OCI-LY7 (cell line): ENCODE measurements around the gene SLC2A2. TPM values are rescaled to one million over a fixed set of nuclear protein-coding genes. Genes with fewer than 3 reads are reported as not detected.

Experiments
- BruUV-seq: library from RNA; stranded (reverse); fragments of 400-500 nt; replicated peaks from 2 replicates; lab custom pipeline; 2021; lab: Mats Ljungman, UMichigan
- CTCF ChIA-PET: fragments of 300-600 bp; sonication (Branson Sonifier 250); formaldehyde crosslinking; loops from one replicate; lab custom pipeline; 2022; ENCODE audit warnings: antibody characterized with exemption; ENCODE audit not compliant: unreplicated experiment; lab: Charles Lee
- POLR2A ChIA-PET: fragments of 300-600 bp; sonication (Branson Sonifier 250); formaldehyde crosslinking; loops from one replicate; lab custom pipeline; 2022; ENCODE audit warnings: antibody characterized with exemption; lab: Charles Lee
- DNase-seq: peaks from one replicate; pipeline ENCODE4 v3.0.0-alpha.2; 2015; ENCODE audit warnings: low spot score
- H2AFZ ChIP-seq: fragments of 200-600 bp; sonication (generic), shearing (Covaris generic); 2 replicates; pipeline ENCODE4 v1.6.1; 2014; ENCODE audit warnings: mild to moderate bottlenecking, antibody characterized with exemption, low read length, moderate library complexity
- H3K27ac ChIP-seq: fragments of 200-600 bp; sonication (generic); 2 replicates; pipeline ENCODE4 v1.5.1; 2014; ENCODE audit warnings: mixed run types, low read depth, mild to moderate bottlenecking, moderate library complexity, low read length, inconsistent platforms; ENCODE audit not compliant: poor library complexity, severe bottlenecking
- H3K36me3 ChIP-seq: fragments of 200-600 bp; sonication (generic); 2 replicates; pipeline ENCODE4 v1.6.1; 2014; ENCODE audit warnings: mild to moderate bottlenecking, antibody characterized with exemption, low read length, moderate library complexity, mixed read lengths; ENCODE audit not compliant: insufficient read depth
- H3K4me1 ChIP-seq: fragments of 200-600 bp; sonication (generic); 2 replicates; pipeline ENCODE4 v1.5.1; 2014; ENCODE audit warnings: mild to moderate bottlenecking, low read length; ENCODE audit not compliant: insufficient read depth, poor library complexity, severe bottlenecking
- H3K4me2 ChIP-seq: fragments of 200-600 bp; sonication (generic); 2 replicates; pipeline ENCODE4 v1.6.1; 2014; ENCODE audit warnings: mild to moderate bottlenecking, low read length
- H3K4me3 ChIP-seq: fragments of 200-600 bp; sonication (generic); 2 replicates; pipeline ENCODE4 v1.5.1; 2014; ENCODE audit warnings: mild to moderate bottlenecking, low read depth, low read length; ENCODE audit not compliant: poor library complexity, severe bottlenecking
- H3K79me2 ChIP-seq: fragments of 200-600 bp; sonication (generic); 2 replicates; pipeline ENCODE4 v1.6.1; 2016; ENCODE audit warnings: low read depth, mild to moderate bottlenecking, low read length, moderate library complexity, mixed read lengths; ENCODE audit not compliant: insufficient read depth
- H3K9me2 ChIP-seq: fragments of 200-600 bp; sonication (generic); 2 replicates; pipeline ENCODE4 v1.6.1; 2016; ENCODE audit warnings: mild to moderate bottlenecking, low read length, mixed read lengths; ENCODE audit not compliant: insufficient read depth
- H3K9me3 ChIP-seq: fragments of 200-600 bp; sonication (generic); 2 replicates; pipeline ENCODE4 v1.6.1; 2014; ENCODE audit warnings: mild to moderate bottlenecking, mixed run types, low read length, mixed read lengths
- H4K20me1 ChIP-seq: fragments of 200-600 bp; sonication (generic); 2 replicates; pipeline ENCODE4 v1.6.1; 2014; ENCODE audit warnings: mild to moderate bottlenecking, antibody characterized with exemption, low read length, moderate library complexity, mixed read lengths; ENCODE audit not compliant: insufficient read depth
- CTCF ChIP-seq: fragments of 200-600 bp; sonication (generic); conservative IDR thresholded peaks from 2 replicates; pipeline ENCODE4 v1.5.1; 2014; ENCODE audit warnings: mild to moderate bottlenecking, antibody characterized with exemption, low read length, moderate library complexity, mixed read lengths
- EZH2phosphoT487 ChIP-seq: fragments of 200-600 bp; sonication (generic); IDR thresholded peaks from 2 replicates; pipeline ENCODE4 v1.6.1; 2018; ENCODE audit warnings: low read depth, borderline replicate concordance, mild to moderate bottlenecking, mixed run types, antibody characterized with exemption, low read length, moderate library complexity, mixed read lengths
- intact Hi-C: fragments of 100-400 bp; cut with micrococcal nuclease; formaldehyde crosslinking; loops from one replicate; pipeline ENCODE4 v1.10.0; 2022; ENCODE audit not compliant: unreplicated experiment
- total RNA-seq, 2 experiments: library from RNA; depleted of rRNA in 1 of 2; stranded (reverse); fragments of >200 nt in 1 of 2; shearing (Covaris generic) in 1 of 2; gene quantifications; 2 replicates each; pipeline ENCODE4 v1.2.3, GENCODE V29; 2014 to 2022

The SLC2A2 gene
- total RNA-seq, 2 experiments from 2014 or later = not detected

GRCh38 chr3:171038342-171038741, 11.8 kb upstream of the SLC2A2 start:
- Histone ChIP-seq H3K9me2 (no peaks in the 10 kb centered on the region), H3K36me3 (no peaks in the 10 kb centered on the region), H3K9me3 (no peaks in the 10 kb centered on the region), H3K4me3 (no peak overlapping the region), H3K27ac (no peak overlapping the region), H4K20me1 (no peaks in the 10 kb centered on the region), H3K4me1 (no peaks in the 10 kb centered on the region), H3K4me2 (no peak overlapping the region), H2AFZ (no peak overlapping the region), H3K79me2 (no peaks in the 10 kb centered on the region)
- ChIA-PET POLR2A (no interaction called here), CTCF (no interaction called here)
- no peak for TF ChIP-seq EZH2phosphoT487
- intact Hi-C loops = no loop called here
- DNase-seq = no peak
- no TSS peak for BruUV-seq

GRCh38 chr3:171028779-171029232, 2.3 kb upstream of the SLC2A2 start:
- H2AFZ ChIP-seq = no peak overlapping the region
- H3K79me2 ChIP-seq = no peaks in the 10 kb centered on the region
- no peaks in the 10 kb centered on the region for H3K9me3 ChIP-seq
- no TSS peak for BruUV-seq
- CTCF ChIA-PET = no interaction called here
- H3K4me2 ChIP-seq = no peak overlapping the region
- DNase-seq = no peak
- POLR2A ChIA-PET = interaction anchor here (0.7 kb wide), 1 partner anchor 24 kb away, joined by 4 read pairs; no protein-coding TSS in a partner anchor
- no peaks in the 10 kb centered on the region for H4K20me1 ChIP-seq
- H3K9me2 ChIP-seq = no peaks in the 10 kb centered on the region
- no peak overlapping the region for H3K4me3 ChIP-seq
- H3K27ac ChIP-seq = no peak overlapping the region
- no peaks in the 10 kb centered on the region for H3K4me1 ChIP-seq
- intact Hi-C loops = no loop called here
- TF ChIP-seq EZH2phosphoT487 (no peak), CTCF (no peak)
- H3K36me3 ChIP-seq = no peaks in the 10 kb centered on the region

DNA sequence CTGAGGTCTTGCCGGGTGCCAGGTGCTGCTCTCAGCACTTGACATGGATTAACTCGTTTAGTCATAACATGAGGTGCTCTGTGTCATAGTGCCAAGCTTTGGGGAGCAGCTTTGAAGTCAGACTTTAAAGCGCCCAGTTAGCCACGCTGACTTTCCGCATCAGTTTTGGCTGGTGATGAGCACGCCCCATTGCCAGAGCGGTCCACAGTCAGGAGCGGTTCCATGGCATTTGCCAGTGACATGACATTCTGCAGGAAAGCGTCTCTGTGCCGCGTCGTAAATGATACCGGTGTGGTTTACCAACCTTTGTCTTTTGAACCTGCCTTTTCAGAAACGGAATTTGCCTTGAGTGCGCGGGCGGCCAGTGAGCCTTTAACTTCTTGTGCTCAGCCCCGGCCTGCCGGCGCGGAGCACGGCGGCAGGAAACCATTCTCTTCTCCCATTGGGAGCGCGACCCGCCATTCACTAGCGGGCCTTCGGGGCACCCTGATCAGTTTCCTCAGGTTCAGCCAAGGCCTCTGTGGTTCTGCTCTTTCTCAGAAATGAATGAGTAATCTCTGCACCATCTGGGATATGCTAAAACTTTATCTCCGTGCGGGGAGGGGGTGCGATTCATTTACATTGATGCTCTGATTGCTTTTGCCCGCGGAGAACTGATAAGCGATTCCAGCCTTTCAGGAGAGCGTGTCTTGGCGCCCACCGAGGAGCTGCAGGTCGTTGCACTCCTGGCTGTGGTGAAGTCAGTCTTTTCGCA, 1.7 kb upstream of the SLC2A2 start:
- H3K4me3 ChIP-seq = no peak overlapping the region
- CTCF ChIA-PET = no interaction called here
- no peaks in the 10 kb centered on the region for H3K9me3 ChIP-seq
- no peak overlapping the region for H2AFZ ChIP-seq
- no TSS peak for BruUV-seq
- DNase-seq = no peak
- intact Hi-C loops = no loop called here
- H3K27ac ChIP-seq = no peak overlapping the region
- H3K79me2 ChIP-seq = no peaks in the 10 kb centered on the region
- no peaks in the 10 kb centered on the region for H3K4me1 ChIP-seq
- H4K20me1 ChIP-seq = no peaks in the 10 kb centered on the region
- no peaks in the 10 kb centered on the region for H3K9me2 ChIP-seq
- H3K4me2 ChIP-seq = no peak overlapping the region
- POLR2A ChIA-PET = interaction anchor here (0.7 kb wide), 1 partner anchor 23 kb away, joined by 4 read pairs; no protein-coding TSS in a partner anchor
- H3K36me3 ChIP-seq = no peaks in the 10 kb centered on the region
- TF ChIP-seq CTCF (no peak), EZH2phosphoT487 (no peak)
